Testis (tissue), 2 donors: ENCODE measurements around the gene BCAS3.

Experiments used
- POLR2A ChIP-seq: fragments of 450-650 bp; IDR thresholded peaks from one replicate; pipeline ENCODE4 v1.6.1; 2017; ENCODE audit warnings: antibody characterized with exemption, mild to moderate bottlenecking, moderate library complexity
- TF ChIP-seq, protein P1 (sequence below), 3 experiments: fragments of 450-650 bp in 2 of 3; fragments of 200-600 bp in 1 of 3; sonication (generic) in 1 of 3; IDR thresholded peaks; one replicate each; pipeline ENCODE4 v1.5.1; 2016 to 2019; ENCODE audit warnings: antibody characterized with exemption in 3 of 3, mild to moderate bottlenecking in 2 of 3, moderate library complexity in 1 of 3

- TF ChIP-seq, protein P1, sequence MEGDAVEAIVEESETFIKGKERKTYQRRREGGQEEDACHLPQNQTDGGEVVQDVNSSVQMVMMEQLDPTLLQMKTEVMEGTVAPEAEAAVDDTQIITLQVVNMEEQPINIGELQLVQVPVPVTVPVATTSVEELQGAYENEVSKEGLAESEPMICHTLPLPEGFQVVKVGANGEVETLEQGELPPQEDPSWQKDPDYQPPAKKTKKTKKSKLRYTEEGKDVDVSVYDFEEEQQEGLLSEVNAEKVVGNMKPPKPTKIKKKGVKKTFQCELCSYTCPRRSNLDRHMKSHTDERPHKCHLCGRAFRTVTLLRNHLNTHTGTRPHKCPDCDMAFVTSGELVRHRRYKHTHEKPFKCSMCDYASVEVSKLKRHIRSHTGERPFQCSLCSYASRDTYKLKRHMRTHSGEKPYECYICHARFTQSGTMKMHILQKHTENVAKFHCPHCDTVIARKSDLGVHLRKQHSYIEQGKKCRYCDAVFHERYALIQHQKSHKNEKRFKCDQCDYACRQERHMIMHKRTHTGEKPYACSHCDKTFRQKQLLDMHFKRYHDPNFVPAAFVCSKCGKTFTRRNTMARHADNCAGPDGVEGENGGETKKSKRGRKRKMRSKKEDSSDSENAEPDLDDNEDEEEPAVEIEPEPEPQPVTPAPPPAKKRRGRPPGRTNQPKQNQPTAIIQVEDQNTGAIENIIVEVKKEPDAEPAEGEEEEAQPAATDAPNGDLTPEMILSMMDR (IDR thresholded peaks at IDR 0.05) = no peak
- no peak for TF ChIP-seq POLR2A
Measured at GRCh38 chr17:61139219-61139618, 461.6 kb downstream of the BCAS3 start.
